BLaER1 (cell line): ENCODE results near the gene KNDC1.
"Not testable (repeated sequence)": the region's sequence is repeated elsewhere in the genome, so short reads cannot be mapped to it uniquely, and the experiment has no call there.

ENCODE experiments used
- H3K27ac ChIP-seq: shearing (Covaris generic); formaldehyde crosslinking; 2 replicates; pipeline ENCODE4 v1.8.1; 2022
- H3K27me3 ChIP-seq: shearing (Covaris generic); formaldehyde crosslinking; 2 replicates; pipeline ENCODE4 v1.8.1; 2022
- H3K36me3 ChIP-seq: shearing (Covaris generic); formaldehyde crosslinking; 2 replicates; pipeline ENCODE4 v1.8.1; 2022
- H3K4me1 ChIP-seq: shearing (Covaris generic); formaldehyde crosslinking; 2 replicates; pipeline ENCODE4 v1.8.1; 2022
- H3K4me2 ChIP-seq: shearing (Covaris generic); formaldehyde crosslinking; 2 replicates; pipeline ENCODE4 v1.8.1; 2022
- H3K4me3 ChIP-seq: shearing (Covaris generic); formaldehyde crosslinking; 2 replicates; pipeline ENCODE4 v1.8.1; 2022
- H3K9ac ChIP-seq: shearing (Covaris generic); formaldehyde crosslinking; 2 replicates; pipeline ENCODE4 v1.8.1; 2022
- H3K9me3 ChIP-seq: shearing (Covaris generic); formaldehyde crosslinking; 2 replicates; pipeline ENCODE4 v1.8.1; 2022
- H4K20me1 ChIP-seq: shearing (Covaris generic); formaldehyde crosslinking; 2 replicates; pipeline ENCODE4 v1.8.1; 2022
- Cebpa-rat ChIP-seq: shearing (Covaris generic); IDR thresholded peaks from 2 replicates; pipeline ENCODE4 v1.8.1; 2022

KNDC1 gene

GRCh38 chr10:133159950-133160825, at the start of gene KNDC1:
Gene KNDC1 (plus strand): TSS chr10:133160219. CDS start chr10:133160468, 249 bp downstream.
- peaks cover 36% of the 10 kb centered on the region for H3K27me3 ChIP-seq
- H3K27ac ChIP-seq, result 0 out of 2 replicates have a peak within 1 kb of the TSS, but pooled peaks have one; percentile 30
- peaks cover 63% of the 10 kb centered on the region for H3K4me1 ChIP-seq
- H3K4me2 ChIP-seq, result peak within 1 kb of the TSS; percentile 100
- peak within 1 kb of the TSS; percentile 70 for H3K4me3 ChIP-seq
- H4K20me1 ChIP-seq, result peaks cover 37% of the 10 kb centered on the region
- peak within 1 kb of the TSS; percentile 34; the same call in 1 of the 2 replicates for H3K9ac ChIP-seq
- TF ChIP-seq Cebpa-rat, result no peak
- no peaks in the 10 kb centered on the region for H3K36me3 ChIP-seq
- H3K9me3 ChIP-seq, result no peaks in the 10 kb centered on the region

GRCh38 chr10:133110609-133111275, 49.3 kb upstream of the KNDC1 start:
- Histone ChIP-seq H3K27me3 (peaks cover 16% of the 10 kb centered on the region), H3K27ac (no peak overlapping the region), H3K4me1 (no peaks in the 10 kb centered on the region), H3K9me3 (peaks cover 66% of the 10 kb centered on the region), H3K9ac (no peak overlapping the region), H3K4me2 (no peak overlapping the region), H3K4me3 (no peak overlapping the region), H3K36me3 (no peaks in the 10 kb centered on the region), H4K20me1 (no peaks in the 10 kb centered on the region)
- no peak for TF ChIP-seq Cebpa-rat

- peaks cover 60% of the 10 kb centered on the region for H3K9me3 ChIP-seq
- not testable (repeated sequence) for H4K20me1 ChIP-seq, H3K27ac ChIP-seq, H3K36me3 ChIP-seq, H3K4me2 ChIP-seq, H3K4me1 ChIP-seq, H3K4me3 ChIP-seq, H3K9ac ChIP-seq
- H3K27me3 ChIP-seq, result peaks cover 16% of the 10 kb centered on the region
Observed at GRCh38 chr10:133111640-133112039, 48.4 kb upstream of the KNDC1 start.

- Histone ChIP-seq H3K4me3 (no peak overlapping the region), H4K20me1 (no peaks in the 10 kb centered on the region), H3K4me2 (no peak overlapping the region), H3K9ac (no peak overlapping the region), H3K9me3 (peaks cover 57% of the 10 kb centered on the region), H3K27ac (no peak overlapping the region), H3K4me1 (no peaks in the 10 kb centered on the region), H3K36me3 (no peaks in the 10 kb centered on the region), H3K27me3 (peaks cover 16% of the 10 kb centered on the region)
- no peak for TF ChIP-seq Cebpa-rat
Observed at GRCh38 chr10:133113146-133113830, 46.7 kb upstream of the KNDC1 start.

- Histone ChIP-seq H3K9me3 (peaks cover 57% of the 10 kb centered on the region), H3K4me1 (no peaks in the 10 kb centered on the region), H3K36me3 (no peaks in the 10 kb centered on the region), H3K9ac (no peak overlapping the region), H3K4me2 (no peak overlapping the region), H3K27me3 (peaks cover 16% of the 10 kb centered on the region), H3K4me3 (no peak overlapping the region), H3K27ac (no peak overlapping the region), H4K20me1 (no peaks in the 10 kb centered on the region)
- no peak for TF ChIP-seq Cebpa-rat
Observed at GRCh38 chr10:133113847-133114246, 46.2 kb upstream of the KNDC1 start.

- no peak overlapping the region for H3K4me3 ChIP-seq
- peaks cover 16% of the 10 kb centered on the region for H3K27me3 ChIP-seq
- TF ChIP-seq Cebpa-rat, result no peak
- H4K20me1 ChIP-seq, result no peaks in the 10 kb centered on the region
- H3K4me2 ChIP-seq, result no peak overlapping the region
- H3K36me3 ChIP-seq, result no peaks in the 10 kb centered on the region
- no peak overlapping the region for H3K27ac ChIP-seq
- H3K9ac ChIP-seq, result no peak overlapping the region
- H3K9me3 ChIP-seq, result peaks cover 57% of the 10 kb centered on the region
- H3K4me1 ChIP-seq, result no peaks in the 10 kb centered on the region
Observed at GRCh38 chr10:133114251-133114650, 45.8 kb upstream of the KNDC1 start.

- H3K27me3 ChIP-seq, result peaks cover 11% of the 10 kb centered on the region
- H3K4me2 ChIP-seq, result no peak overlapping the region
- H3K9me3 ChIP-seq, result peaks cover 57% of the 10 kb centered on the region
- H3K4me3 ChIP-seq, result no peak overlapping the region
- no peak overlapping the region for H3K9ac ChIP-seq
- H3K27ac ChIP-seq, result no peak overlapping the region
- TF ChIP-seq Cebpa-rat, result no peak
- no peaks in the 10 kb centered on the region for H4K20me1 ChIP-seq
- no peaks in the 10 kb centered on the region for H3K36me3 ChIP-seq
- H3K4me1 ChIP-seq, result no peaks in the 10 kb centered on the region
Observed at GRCh38 chr10:133114726-133115452, 45.1 kb upstream of the KNDC1 start.

- H3K9ac ChIP-seq, result no peak overlapping the region
- no peaks in the 10 kb centered on the region for H3K4me1 ChIP-seq
- no peak overlapping the region for H3K4me3 ChIP-seq
- peaks cover 6% of the 10 kb centered on the region; the same call in 1 of the 2 replicates for H3K27me3 ChIP-seq
- H3K27ac ChIP-seq, result no peak overlapping the region
- peaks cover 60% of the 10 kb centered on the region for H3K9me3 ChIP-seq
- H4K20me1 ChIP-seq, result no peaks in the 10 kb centered on the region
- H3K4me2 ChIP-seq, result no peak overlapping the region
- no peak for TF ChIP-seq Cebpa-rat
- H3K36me3 ChIP-seq, result no peaks in the 10 kb centered on the region
Observed at GRCh38 chr10:133115453-133115842, 44.6 kb upstream of the KNDC1 start.

GRCh38 chr10:133115976-133116375, 44.0 kb upstream of the KNDC1 start:
- Histone ChIP-seq H3K9ac (no peak overlapping the region), H3K4me3 (no peak overlapping the region), H3K27ac (no peak overlapping the region), H3K36me3 (no peaks in the 10 kb centered on the region), H3K27me3 (peaks cover under 1% of the 10 kb centered on the region; the same call in 1 of the 2 replicates), H3K4me2 (no peak overlapping the region), H4K20me1 (no peaks in the 10 kb centered on the region), H3K4me1 (no peaks in the 10 kb centered on the region), H3K9me3 (peaks cover 60% of the 10 kb centered on the region)
- no peak for TF ChIP-seq Cebpa-rat
